ENCODE results near the gene LONP1.

DNA sequence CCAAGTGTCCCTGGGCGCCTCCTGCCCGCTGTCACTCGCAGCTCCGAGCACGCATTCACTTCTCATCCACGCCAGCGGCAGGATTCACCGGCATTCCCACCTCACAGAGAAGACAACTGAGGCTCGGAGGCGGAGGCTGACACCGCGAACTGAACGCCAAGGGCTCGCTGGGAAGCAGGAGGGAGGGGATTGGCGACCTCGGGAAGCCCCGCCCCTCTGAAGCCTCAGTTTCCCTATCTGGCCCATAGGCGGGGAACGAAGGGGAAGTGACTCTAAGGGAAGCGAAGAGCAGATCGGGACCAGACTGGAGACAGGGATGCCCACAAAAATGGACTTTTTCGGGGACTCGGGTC, 39.9 kb downstream of the LONP1 start:
- TF ChIP-seq, protein P1, sequence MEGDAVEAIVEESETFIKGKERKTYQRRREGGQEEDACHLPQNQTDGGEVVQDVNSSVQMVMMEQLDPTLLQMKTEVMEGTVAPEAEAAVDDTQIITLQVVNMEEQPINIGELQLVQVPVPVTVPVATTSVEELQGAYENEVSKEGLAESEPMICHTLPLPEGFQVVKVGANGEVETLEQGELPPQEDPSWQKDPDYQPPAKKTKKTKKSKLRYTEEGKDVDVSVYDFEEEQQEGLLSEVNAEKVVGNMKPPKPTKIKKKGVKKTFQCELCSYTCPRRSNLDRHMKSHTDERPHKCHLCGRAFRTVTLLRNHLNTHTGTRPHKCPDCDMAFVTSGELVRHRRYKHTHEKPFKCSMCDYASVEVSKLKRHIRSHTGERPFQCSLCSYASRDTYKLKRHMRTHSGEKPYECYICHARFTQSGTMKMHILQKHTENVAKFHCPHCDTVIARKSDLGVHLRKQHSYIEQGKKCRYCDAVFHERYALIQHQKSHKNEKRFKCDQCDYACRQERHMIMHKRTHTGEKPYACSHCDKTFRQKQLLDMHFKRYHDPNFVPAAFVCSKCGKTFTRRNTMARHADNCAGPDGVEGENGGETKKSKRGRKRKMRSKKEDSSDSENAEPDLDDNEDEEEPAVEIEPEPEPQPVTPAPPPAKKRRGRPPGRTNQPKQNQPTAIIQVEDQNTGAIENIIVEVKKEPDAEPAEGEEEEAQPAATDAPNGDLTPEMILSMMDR (tag by site-specific recombination; IDR thresholded peaks at IDR 0.05), result peak; percentile 67; the same call in 1 of the 2 replicates
- TF ChIP-seq REST (tag by site-specific recombination; IDR thresholded peaks at IDR 0.05) (no peak), ATF2 (tag by site-specific recombination; IDR thresholded peaks at IDR 0.05; ENCODE audit: low read depth) (no peak), ZNF701 (tag by site-specific recombination; IDR thresholded peaks at IDR 0.05) (no peak), ZNF747 (tag by site-specific recombination; IDR thresholded peaks at IDR 0.05) (no peak), ZNF335 (tag by site-specific recombination; conservative IDR thresholded peaks at IDR 0.05) (no peak)
